Keratinocyte (primary cell): ENCODE data around the gene CD79A. TPM values are rescaled to one million over a fixed set of nuclear protein-coding genes. Genes with fewer than 3 reads are reported as not detected.

Experiments
- DNase-seq: peaks from one replicate; pipeline ENCODE4 v3.0.0-alpha.2; 2011; ENCODE audit warnings: low read depth, missing footprints, low spot score
- FAIRE-seq: peaks from 2 replicates; lab custom pipeline; 2011; peaks lifted over from hg19 to GRCh38; lab: Jason Lieb, UNC
- H2AFZ ChIP-seq: 2 replicates; pipeline ENCODE4 v1.6.0; 2012; ENCODE audit warnings: low read length, control low read depth, inconsistent platforms; ENCODE audit not compliant: control insufficient read depth
- H3K27ac ChIP-seq: 2 replicates; pipeline ENCODE4 v1.5.1; 2011; ENCODE audit warnings: low read length; ENCODE audit not compliant: control insufficient read depth, insufficient read depth
- H3K27me3 ChIP-seq: 3 replicates; pipeline ENCODE4 v1.6.0; 2011; ENCODE audit warnings: low read length; ENCODE audit not compliant: control insufficient read depth, insufficient read depth; ENCODE audit errors: extremely low read depth
- H3K36me3 ChIP-seq, 2 experiments: 2 replicates in 1 of 2; 3 replicates in 1 of 2; pipeline ENCODE4 v1.5.1; 2011; ENCODE audit warnings: low read length in 2 of 2, mild to moderate bottlenecking in 1 of 2; ENCODE audit not compliant: control insufficient read depth in 2 of 2, insufficient read depth in 2 of 2; ENCODE audit errors: extremely low read depth in 1 of 2
- H3K4me1 ChIP-seq: 3 replicates; pipeline ENCODE4 v1.5.1; 2011; ENCODE audit warnings: low read length; ENCODE audit not compliant: control insufficient read depth, insufficient read depth; ENCODE audit errors: extremely low read depth
- H3K4me2 ChIP-seq: 3 replicates; pipeline ENCODE4 v1.6.0; 2011; ENCODE audit warnings: low read depth, low read length; ENCODE audit not compliant: control insufficient read depth, insufficient read depth; ENCODE audit errors: extremely low read depth
- H3K4me3 ChIP-seq, 3 experiments: fragments of 200-600 bp in 1 of 3; sonication (generic) in 1 of 3; 2 replicates in 2 of 3; 3 replicates in 1 of 3; pipeline ENCODE4 v1.5.1; 2011 to 2016; ENCODE audit warnings: low read length in 3 of 3, mild to moderate bottlenecking in 3 of 3, control low read depth in 2 of 3, inconsistent platforms in 1 of 3, low read depth in 1 of 3, mixed read lengths in 1 of 3, mixed run types in 1 of 3, moderate library complexity in 1 of 3; ENCODE audit not compliant: control insufficient read depth in 2 of 3, insufficient read depth in 2 of 3; ENCODE audit errors: extremely low read depth in 1 of 3
- H3K79me2 ChIP-seq: 2 replicates; pipeline ENCODE4 v1.6.0; 2012; ENCODE audit warnings: low read length; ENCODE audit not compliant: control insufficient read depth, insufficient read depth
- H3K9ac ChIP-seq: 3 replicates; pipeline ENCODE4 v1.6.0; 2011; ENCODE audit warnings: low read length; ENCODE audit not compliant: control insufficient read depth, insufficient read depth; ENCODE audit errors: extremely low read depth
- H3K9me1 ChIP-seq: 3 replicates; pipeline ENCODE4 v1.6.0; 2011; ENCODE audit warnings: low read length; ENCODE audit not compliant: control insufficient read depth, insufficient read depth; ENCODE audit errors: extremely low read depth
- H3K9me3 ChIP-seq: 2 replicates; pipeline ENCODE4 v1.5.1; 2012; ENCODE audit warnings: low read depth, low read length; ENCODE audit not compliant: control insufficient read depth
- H4K20me1 ChIP-seq: 3 replicates; pipeline ENCODE4 v1.6.0; 2011; ENCODE audit warnings: low read length; ENCODE audit not compliant: control insufficient read depth, insufficient read depth; ENCODE audit errors: extremely low read depth
- CTCF ChIP-seq, 3 experiments: IDR thresholded peaks in 1 of 3; conservative IDR thresholded peaks in 1 of 3; optimal IDR thresholded peaks in 1 of 3; 2 replicates in 2 of 3; 3 replicates in 1 of 3; pipeline versions ENCODE3 to v1.5.1; 2011; ENCODE audit warnings: low read length in 3 of 3, mild to moderate bottlenecking in 3 of 3, moderate library complexity in 2 of 3, control low read depth in 1 of 3, inconsistent platforms in 1 of 3; ENCODE audit not compliant: insufficient read depth in 2 of 3; ENCODE audit errors: extremely low read depth in 1 of 3
- EZH2 ChIP-seq: IDR thresholded peaks from one replicate; pipeline ENCODE4 v1.6.1; 2012; ENCODE audit warnings: inconsistent platforms, mild to moderate bottlenecking, low read length, moderate library complexity
- dilution Hi-C: fragments of 300-500 bp; cut with MboI; formaldehyde crosslinking; loops from one replicate; pipeline ENCODE4 v1.7.0; 2020; ENCODE audit warnings: low sequenced_read_pairs; ENCODE audit not compliant: extremely low pct_ligation_motif_present
- polyA plus RNA-seq, 5 experiments: library from polyadenylated mRNA; depleted of rRNA in 3 of 5; stranded (reverse) in 3 of 5; stranded (forward) in 1 of 5; unstranded in 1 of 5; fragments of >200 nt; gene quantifications; 1 replicate in 1 of 5; 2 replicates in 3 of 5; 3 replicates in 1 of 5; pipeline versions ENCODE4 v1.2.1 to v1.2.3, GENCODE V29; 2011 to 2012; ENCODE audit warnings: missing spikeins in 2 of 5, low read depth in 1 of 5, low replicate concordance in 1 of 5

CD79A gene
- polyA plus RNA-seq, 1 donor (not counting 4 experiments of a cell fraction or from before 2014, with no cell fraction given), result 0.07 TPM

GRCh38 chr19:41879670-41880328 lies 2.7 kb downstream of the CD79A start:
- no peak overlapping the region for H3K9ac ChIP-seq
- no peaks in the 10 kb centered on the region for H4K20me1 ChIP-seq
- dilution Hi-C loops, result no loop called here
- DNase-seq (no peak), FAIRE-seq (no peak)
- H3K36me3 ChIP-seq, result no peaks in the 10 kb centered on the region
- no peaks in the 10 kb centered on the region for H3K9me1 ChIP-seq
- TF ChIP-seq EZH2 (no peak), CTCF (optimal IDR thresholded peaks at IDR 0.05 in 1 of 3, IDR thresholded peaks at IDR 0.05 in 1 of 3, conservative IDR thresholded peaks at IDR 0.05 in 1 of 3; ENCODE audit: extremely low read depth in 1 of 3, insufficient read depth in 2 of 3, low read length in 3 of 3) (no peak)
- no peak overlapping the region for H3K4me3 ChIP-seq
- H3K79me2 ChIP-seq, result peaks cover 10% of the 10 kb centered on the region
- peaks cover 11% of the 10 kb centered on the region for H3K4me1 ChIP-seq
- H3K27ac ChIP-seq, result no peak overlapping the region
- peaks cover 5% of the 10 kb centered on the region for H3K27me3 ChIP-seq
- H2AFZ ChIP-seq, result no peak overlapping the region
- no peaks in the 10 kb centered on the region for H3K9me3 ChIP-seq
- H3K4me2 ChIP-seq, result no peak overlapping the region

- H3K9ac ChIP-seq, result no peak overlapping the region
- no peak overlapping the region for H3K4me3 ChIP-seq
- no peak overlapping the region for H3K4me2 ChIP-seq
- dilution Hi-C loops, result no loop called here
- H2AFZ ChIP-seq, result no peak overlapping the region
- H3K36me3 ChIP-seq, result peaks cover 0 to 1% of the 10 kb centered on the region in 2 experiments
- peaks cover 15% of the 10 kb centered on the region for H3K4me1 ChIP-seq
- H3K79me2 ChIP-seq, result peaks cover 15% of the 10 kb centered on the region
- FAIRE-seq, result no peak
- peaks cover 5% of the 10 kb centered on the region for H3K27me3 ChIP-seq
- H3K9me1 ChIP-seq, result no peaks in the 10 kb centered on the region
- TF ChIP-seq EZH2 (no peak), CTCF (optimal IDR thresholded peaks at IDR 0.05 in 1 of 3, IDR thresholded peaks at IDR 0.05 in 1 of 3, conservative IDR thresholded peaks at IDR 0.05 in 1 of 3; ENCODE audit: extremely low read depth in 1 of 3, insufficient read depth in 2 of 3, low read length in 3 of 3) (no peak)
- DNase-seq, result no peak
- H3K27ac ChIP-seq, result no peak overlapping the region
- H4K20me1 ChIP-seq, result no peaks in the 10 kb centered on the region
- H3K9me3 ChIP-seq, result no peaks in the 10 kb centered on the region
Observed at GRCh38 chr19:41880329-41880708, 3.2 kb downstream of the CD79A start.
